Adipocyte (in vitro differentiated cells): ENCODE data around the gene MAPK10.

Source experiments
- DNase-seq: peaks from one replicate; pipeline ENCODE4 v3.0.0-alpha.2; 2015; ENCODE audit warnings: low read depth
- H3K27me3 ChIP-seq: replicated peaks from 2 replicates; pipeline ENCODE4 v1.7.0; 2013; ENCODE audit warnings: mild to moderate bottlenecking, low read length, moderate library complexity; ENCODE audit not compliant: control insufficient read depth, insufficient read depth
- H3K36me3 ChIP-seq: 2 replicates; pipeline ENCODE4 v1.7.0; 2013; ENCODE audit warnings: low read length, mild to moderate bottlenecking, moderate library complexity; ENCODE audit not compliant: control insufficient read depth, insufficient read depth, severe bottlenecking
- H3K4me1 ChIP-seq: 2 replicates; pipeline ENCODE4 v1.7.0; 2013; ENCODE audit warnings: mild to moderate bottlenecking, low read length, moderate library complexity; ENCODE audit not compliant: control insufficient read depth, insufficient read depth
- H3K4me3 ChIP-seq: 2 replicates; pipeline ENCODE4 v1.7.0; 2013; ENCODE audit warnings: mild to moderate bottlenecking, low read length, moderate library complexity
- H3K9ac ChIP-seq: 2 replicates; pipeline ENCODE4 v1.7.0; 2013; ENCODE audit warnings: mild to moderate bottlenecking, low read length, moderate library complexity
- H3K9me3 ChIP-seq: 2 replicates; pipeline ENCODE4 v1.7.0; 2013; ENCODE audit warnings: mild to moderate bottlenecking, low read length, moderate library complexity; ENCODE audit not compliant: control insufficient read depth

MAPK10 gene

DNA sequence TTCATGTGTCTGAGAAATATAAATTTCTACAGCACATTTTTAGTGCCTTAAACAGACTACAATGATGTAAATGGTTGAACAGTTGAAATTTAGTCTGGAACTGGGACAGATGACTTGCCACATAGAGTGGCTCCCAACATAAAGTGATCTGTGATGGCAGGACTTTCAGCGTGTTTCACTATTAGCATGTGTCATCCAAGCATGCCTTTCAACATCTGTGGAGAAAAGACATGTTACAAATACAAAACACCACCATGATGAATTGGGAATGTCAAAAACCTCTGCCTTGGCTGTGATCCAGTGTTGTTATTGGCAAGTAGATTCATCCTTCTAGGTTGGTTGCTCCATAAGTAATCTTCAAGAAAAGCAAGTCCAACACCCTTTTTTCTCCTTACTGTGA lies 348.7 kb downstream of the MAPK10 start:
- DNase-seq = peak; percentile 95
- H3K9ac ChIP-seq = no peak overlapping the region

DNA sequence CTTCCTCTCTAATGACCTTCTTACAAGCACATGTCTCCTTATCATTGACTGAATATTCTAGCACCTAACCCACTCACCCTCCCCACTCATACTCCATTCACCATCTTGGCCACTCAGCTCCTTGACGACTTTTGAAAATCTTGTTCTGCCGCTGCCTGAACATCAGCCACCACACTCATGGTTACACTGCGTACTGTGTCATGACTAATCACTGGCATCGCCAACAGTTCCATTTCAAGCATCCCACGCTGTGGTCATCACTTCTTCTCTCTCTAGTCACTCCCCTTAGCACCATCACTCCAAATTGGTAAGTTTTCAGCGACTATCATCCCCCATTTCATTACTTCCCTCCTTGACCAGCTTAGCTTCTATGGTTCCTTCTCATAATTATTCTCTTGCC lies 352.8 kb downstream of the MAPK10 start:
- DNase-seq = no peak
- peaks cover 14% of the 10 kb centered on the region for H3K4me1 ChIP-seq
- no peaks in the 10 kb centered on the region for H3K27me3 ChIP-seq
- H3K9ac ChIP-seq = no peak overlapping the region
- H3K36me3 ChIP-seq = peaks cover 9% of the 10 kb centered on the region
- no peak overlapping the region for H3K4me3 ChIP-seq
- H3K9me3 ChIP-seq = no peaks in the 10 kb centered on the region

More for the DNA sequence above, 348.7 kb downstream of the MAPK10 start:
- Histone ChIP-seq H3K9me3 (no peaks in the 10 kb centered on the region), H3K4me3 (no peak overlapping the region), H3K4me1 (peaks cover 50% of the 10 kb centered on the region), H3K36me3 (no peaks in the 10 kb centered on the region), H3K27me3 (no peaks in the 10 kb centered on the region)

DNA sequence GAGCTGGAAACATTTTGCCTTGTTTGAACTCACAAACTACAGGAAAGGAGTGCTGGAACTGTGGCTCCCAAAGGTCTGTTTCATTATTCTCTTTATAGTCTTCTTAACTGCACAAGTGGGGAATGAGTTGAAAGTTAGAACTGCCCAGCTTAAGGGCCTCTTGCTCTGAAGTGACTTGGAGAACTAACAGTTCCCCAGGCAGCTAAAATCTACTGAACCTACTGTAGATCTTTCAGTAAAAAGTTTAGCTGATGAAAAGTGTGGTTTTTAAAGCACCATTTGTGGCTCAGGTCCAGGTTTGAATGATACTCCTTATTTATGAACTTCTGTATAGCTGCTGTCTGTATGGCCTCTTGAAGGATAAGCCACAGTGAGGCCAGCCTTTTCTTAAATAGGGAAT lies 353.8 kb downstream of the MAPK10 start:
- Histone ChIP-seq H3K9me3 (no peaks in the 10 kb centered on the region), H3K9ac (no peak overlapping the region), H3K27me3 (no peaks in the 10 kb centered on the region), H3K36me3 (peaks cover 18% of the 10 kb centered on the region), H3K4me1 (peaks cover 6% of the 10 kb centered on the region), H3K4me3 (no peak overlapping the region)
- no peak for DNase-seq

DNA sequence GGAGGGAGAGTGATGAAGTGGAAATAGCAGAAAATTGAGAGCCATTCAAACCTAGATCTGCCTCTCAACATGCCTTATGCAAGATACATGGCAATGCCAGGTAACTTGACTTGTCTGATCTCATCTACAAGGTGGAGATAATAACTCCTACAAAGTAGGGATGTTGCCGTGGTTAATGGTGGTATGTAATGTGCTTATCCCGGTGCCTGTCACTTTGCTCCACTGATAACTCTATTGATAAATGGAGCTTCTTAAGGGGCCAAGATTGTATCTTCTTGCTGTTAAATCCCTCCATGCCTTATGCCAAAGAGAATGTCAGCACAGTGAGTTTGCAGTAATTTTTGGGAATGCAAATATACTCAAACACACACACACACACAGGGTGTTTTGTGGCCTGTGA lies 355.8 kb downstream of the MAPK10 start:
- no peak overlapping the region for H3K4me3 ChIP-seq
- DNase-seq = no peak
- H3K36me3 ChIP-seq = peaks cover 25% of the 10 kb centered on the region
- H3K4me1 ChIP-seq = no peaks in the 10 kb centered on the region
- no peaks in the 10 kb centered on the region for H3K27me3 ChIP-seq
- no peaks in the 10 kb centered on the region for H3K9me3 ChIP-seq
- H3K9ac ChIP-seq = no peak overlapping the region

DNA sequence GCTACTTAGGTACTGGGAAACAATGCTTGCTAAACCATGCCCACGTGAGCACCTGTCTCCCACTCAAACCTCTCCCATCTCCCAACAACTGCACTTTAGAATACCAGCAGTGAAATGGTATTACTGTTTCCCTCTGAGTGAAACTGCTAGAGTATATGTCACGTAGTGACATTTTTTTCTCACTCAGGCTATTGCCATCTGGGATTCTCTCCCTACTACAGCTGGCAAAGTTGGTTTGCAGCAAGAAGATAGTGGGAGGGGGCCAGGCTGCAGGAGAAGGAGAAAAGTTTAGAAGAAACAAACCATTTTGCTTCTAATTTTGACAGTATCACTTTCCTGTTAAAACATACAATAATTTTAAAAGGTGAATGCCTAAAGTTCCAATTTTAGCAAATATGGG lies 358.3 kb downstream of the MAPK10 start:
- no peaks in the 10 kb centered on the region for H3K9me3 ChIP-seq

DNA sequence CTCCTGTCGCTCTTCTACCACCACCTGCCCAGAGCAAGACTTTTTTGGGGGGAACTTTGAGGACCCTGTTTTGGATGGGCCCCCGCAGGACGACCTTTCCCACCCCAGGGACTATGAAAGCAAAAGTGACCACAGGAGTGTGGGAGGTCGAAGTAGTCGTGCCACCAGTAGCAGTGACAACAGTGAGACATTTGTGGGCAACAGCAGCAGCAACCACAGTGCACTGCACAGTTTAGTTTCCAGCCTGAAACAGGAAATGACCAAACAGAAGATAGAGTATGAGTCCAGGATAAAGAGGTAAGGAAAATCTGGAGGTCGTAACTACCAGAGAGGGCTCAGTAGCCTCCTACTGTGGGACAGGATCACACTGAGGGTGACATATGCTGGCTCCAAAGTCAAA lies 364.5 kb downstream of the MAPK10 start:
- Histone ChIP-seq H3K27me3 (no peaks in the 10 kb centered on the region), H3K36me3 (peaks cover 36% of the 10 kb centered on the region)
- no peak for DNase-seq

More for the DNA sequence above, 358.3 kb downstream of the MAPK10 start:
- H3K36me3 ChIP-seq = peaks cover 25% of the 10 kb centered on the region
- H3K27me3 ChIP-seq = no peaks in the 10 kb centered on the region
- H3K9ac ChIP-seq = no peak overlapping the region
- H3K4me3 ChIP-seq = no peak overlapping the region
- DNase-seq = no peak
- H3K4me1 ChIP-seq = no peaks in the 10 kb centered on the region

DNA sequence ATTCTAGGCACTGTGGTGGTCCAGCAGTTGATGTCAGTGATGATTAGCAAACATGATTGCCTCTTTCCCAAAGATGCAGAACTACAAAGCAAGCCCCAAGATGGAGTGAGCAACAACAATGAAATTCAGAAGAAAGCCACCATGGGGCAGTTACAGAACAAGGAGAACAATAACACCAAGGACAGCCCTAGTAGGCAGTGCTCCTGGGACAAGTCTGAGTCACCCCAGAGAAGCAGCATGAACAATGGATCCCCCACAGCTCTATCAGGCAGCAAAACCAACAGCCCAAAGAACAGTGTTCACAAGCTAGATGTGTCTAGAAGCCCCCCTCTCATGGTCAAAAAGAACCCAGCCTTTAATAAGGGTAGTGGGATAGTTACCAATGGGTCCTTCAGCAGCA lies 365.3 kb downstream of the MAPK10 start:
- DNase-seq = no peak
- H3K9me3 ChIP-seq = no peaks in the 10 kb centered on the region

More for the DNA sequence above, 364.5 kb downstream of the MAPK10 start:
- Histone ChIP-seq H3K9ac (no peak overlapping the region), H3K4me1 (no peaks in the 10 kb centered on the region), H3K4me3 (no peak overlapping the region), H3K9me3 (no peaks in the 10 kb centered on the region)

DNA sequence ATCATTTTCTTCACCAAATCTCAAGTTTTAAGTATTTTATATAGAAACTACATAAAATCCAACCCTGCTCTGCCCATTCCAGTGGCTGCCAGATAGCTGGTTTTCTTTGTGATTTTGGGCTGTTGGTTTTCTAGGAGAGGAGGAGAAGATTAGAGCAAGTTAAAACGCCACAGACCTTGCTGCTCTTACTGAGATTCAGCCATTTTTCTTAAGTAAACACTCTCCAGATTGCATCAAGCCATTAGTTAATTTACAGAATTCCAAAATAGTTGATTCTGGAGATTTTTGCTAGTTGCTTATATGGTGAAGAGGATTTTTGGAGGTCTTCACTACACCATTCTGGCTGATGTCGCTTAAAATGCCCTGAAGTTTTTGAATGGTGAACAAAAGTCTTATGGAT lies 366.2 kb downstream of the MAPK10 start:
- Histone ChIP-seq H3K36me3 (peaks cover 41% of the 10 kb centered on the region), H3K9ac (no peak overlapping the region), H3K4me3 (no peak overlapping the region), H3K4me1 (no peaks in the 10 kb centered on the region), H3K9me3 (no peaks in the 10 kb centered on the region), H3K27me3 (no peaks in the 10 kb centered on the region)
- no peak for DNase-seq

More for the DNA sequence above, 365.3 kb downstream of the MAPK10 start:
- Histone ChIP-seq H3K4me1 (no peaks in the 10 kb centered on the region), H3K9ac (no peak overlapping the region), H3K4me3 (no peak overlapping the region), H3K36me3 (peaks cover 36% of the 10 kb centered on the region), H3K27me3 (no peaks in the 10 kb centered on the region)

DNA sequence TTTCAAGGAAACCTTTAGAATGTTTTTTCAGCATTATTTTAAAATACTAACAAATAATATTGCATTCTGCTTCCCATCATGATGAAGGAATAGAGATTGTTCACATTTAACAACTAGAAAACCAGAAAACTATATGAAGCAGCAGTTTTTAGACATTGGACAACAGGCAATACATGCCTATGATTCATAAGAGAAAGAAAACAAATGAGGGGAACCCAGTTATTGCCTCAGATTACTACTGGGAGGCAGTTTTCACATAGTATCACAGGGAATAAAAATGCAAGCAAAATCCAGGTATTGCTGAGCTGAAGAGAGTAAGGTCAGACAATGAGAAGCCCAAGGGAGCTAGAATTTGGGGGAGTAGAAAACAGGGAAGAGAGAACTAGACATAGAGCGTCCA lies 373.6 kb downstream of the MAPK10 start:
- H3K4me3 ChIP-seq = no peak overlapping the region
- H3K4me1 ChIP-seq = no peaks in the 10 kb centered on the region
- DNase-seq = no peak
- no peaks in the 10 kb centered on the region for H3K9me3 ChIP-seq
- no peaks in the 10 kb centered on the region for H3K27me3 ChIP-seq
- H3K9ac ChIP-seq = no peak overlapping the region
- peaks cover 49% of the 10 kb centered on the region for H3K36me3 ChIP-seq

DNA sequence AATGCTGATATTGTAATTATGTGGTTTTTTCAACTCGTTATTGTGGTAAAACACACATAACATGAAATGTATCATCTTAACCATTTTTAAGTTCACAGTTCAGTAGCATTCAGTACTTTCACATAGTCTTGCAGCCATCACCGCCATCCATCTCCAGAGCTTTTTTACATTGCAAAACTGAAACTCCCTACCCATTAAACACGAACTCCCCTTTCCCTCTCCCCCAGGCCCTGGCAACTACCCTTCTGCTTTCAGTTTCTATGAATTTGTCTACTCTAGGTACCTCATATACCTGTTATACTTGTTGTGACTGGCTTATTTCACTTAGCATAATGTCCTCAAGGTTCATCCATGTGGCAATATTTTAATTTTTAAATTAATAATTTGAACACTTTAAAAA lies 380.6 kb downstream of the MAPK10 start:
- H3K36me3 ChIP-seq = peaks cover 68% of the 10 kb centered on the region
- H3K9ac ChIP-seq = no peak overlapping the region
- H3K4me1 ChIP-seq = no peaks in the 10 kb centered on the region
- no peaks in the 10 kb centered on the region for H3K9me3 ChIP-seq
- no peak overlapping the region for H3K4me3 ChIP-seq
- H3K27me3 ChIP-seq = no peaks in the 10 kb centered on the region
- no peak for DNase-seq

DNA sequence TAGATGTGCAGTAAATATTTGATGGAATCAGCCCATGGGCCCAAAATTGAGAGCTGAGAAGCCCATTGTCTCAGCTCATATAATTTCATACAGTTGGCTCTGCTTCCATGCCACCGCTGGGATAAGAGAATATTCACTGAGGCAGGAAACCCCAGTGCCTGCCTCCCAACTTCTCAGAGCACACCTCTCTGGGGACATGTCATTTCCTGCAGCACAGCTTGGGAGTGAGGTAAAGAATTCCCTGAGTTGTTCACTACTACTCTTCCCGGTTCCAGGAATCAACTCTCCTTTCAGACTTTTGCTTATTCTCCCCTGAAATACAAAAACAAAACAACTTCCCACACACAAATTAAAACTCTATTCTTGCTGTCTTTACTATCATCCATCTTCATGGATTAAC lies 389.3 kb downstream of the MAPK10 start:
- no peaks in the 10 kb centered on the region for H3K9me3 ChIP-seq
- peaks cover 14% of the 10 kb centered on the region for H3K36me3 ChIP-seq
- no peaks in the 10 kb centered on the region for H3K27me3 ChIP-seq
- H3K4me1 ChIP-seq = peaks cover 51% of the 10 kb centered on the region
- H3K9ac ChIP-seq = peak overlapping the region; percentile 32
- H3K4me3 ChIP-seq = no peak overlapping the region
- no peak for DNase-seq
